NCI-H2107 treated with DMSO at 0.1 percent for 48 hours (cell line): ENCODE results near the gene NDST4.

ENCODE experiments used
- DNase-seq: peaks from one replicate; lab custom pipeline; 2025; ENCODE audit not compliant: unreplicated experiment; lab: John Stamatoyannopoulos, UW

NDST4 gene

DNA sequence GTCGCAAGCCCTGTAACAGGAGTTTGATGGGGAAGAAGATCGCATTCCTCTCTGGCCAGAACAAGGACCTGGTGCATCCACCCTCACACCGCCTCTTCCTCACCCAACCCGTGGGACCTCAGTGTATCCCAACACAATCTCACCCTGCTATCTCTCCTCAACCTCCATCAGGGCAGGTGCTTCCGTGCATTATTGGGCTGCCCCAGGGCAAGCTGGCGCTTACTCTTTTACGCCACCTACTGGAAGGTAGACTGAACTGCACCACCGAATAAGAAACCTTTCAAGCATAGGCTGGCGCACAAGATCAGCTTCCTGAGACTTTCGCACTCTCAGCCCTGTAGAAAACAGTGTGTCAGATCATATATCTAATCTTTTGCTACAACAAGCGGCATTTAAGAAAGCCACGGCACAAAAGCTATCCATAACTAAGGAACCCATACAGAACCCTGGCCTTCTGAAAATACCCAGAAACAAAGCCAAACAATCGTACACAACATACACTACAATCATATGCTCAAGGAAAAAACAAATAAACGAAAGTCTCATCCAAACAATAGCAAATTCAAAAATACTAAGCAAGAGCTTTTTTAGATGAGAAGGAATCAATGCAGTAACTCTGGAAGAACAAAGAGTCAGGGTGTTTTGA is 305.5 kb downstream of the NDST4 start:
- no peak for DNase-seq

DNA sequence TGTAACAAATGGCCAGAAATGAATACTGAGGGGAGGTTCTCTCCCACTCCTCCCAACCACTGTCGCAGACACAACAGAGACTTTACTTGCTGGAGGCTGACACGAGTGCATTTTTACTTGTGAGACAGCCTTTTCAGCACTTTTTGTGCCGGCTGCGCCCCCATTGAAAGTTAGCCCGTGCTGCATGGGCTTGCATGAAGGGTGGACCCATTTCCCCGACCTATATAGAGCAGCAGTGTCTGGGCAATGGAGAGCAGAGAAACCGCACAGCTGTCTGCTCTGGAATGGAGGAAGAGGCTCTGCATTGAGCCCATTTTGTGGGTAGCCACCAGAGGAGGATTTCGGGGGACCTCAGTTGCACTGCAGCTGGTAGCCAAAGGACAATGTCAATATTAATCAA is 306.1 kb downstream of the NDST4 start:
- no peak for DNase-seq

DNA sequence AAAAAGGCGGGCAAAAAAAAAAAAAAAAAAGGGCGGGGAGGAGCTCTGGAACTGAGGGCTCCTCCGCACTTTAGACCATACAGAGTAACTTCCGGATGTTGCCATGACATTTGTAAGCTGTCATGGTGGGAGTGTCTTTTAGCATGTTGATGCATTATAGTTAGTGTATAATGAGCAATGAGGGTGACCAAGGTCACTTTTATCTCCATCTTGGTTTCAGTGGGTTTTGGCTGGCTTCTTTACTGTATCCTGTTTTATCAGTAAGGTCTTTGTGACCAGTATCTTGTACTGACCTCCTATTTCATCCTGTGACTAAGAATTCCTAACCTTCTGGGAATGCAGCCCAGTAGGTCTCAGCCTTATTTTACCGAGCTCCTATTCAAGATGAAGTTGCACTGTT is 321.4 kb downstream of the NDST4 start:
- DNase-seq: no peak

DNA sequence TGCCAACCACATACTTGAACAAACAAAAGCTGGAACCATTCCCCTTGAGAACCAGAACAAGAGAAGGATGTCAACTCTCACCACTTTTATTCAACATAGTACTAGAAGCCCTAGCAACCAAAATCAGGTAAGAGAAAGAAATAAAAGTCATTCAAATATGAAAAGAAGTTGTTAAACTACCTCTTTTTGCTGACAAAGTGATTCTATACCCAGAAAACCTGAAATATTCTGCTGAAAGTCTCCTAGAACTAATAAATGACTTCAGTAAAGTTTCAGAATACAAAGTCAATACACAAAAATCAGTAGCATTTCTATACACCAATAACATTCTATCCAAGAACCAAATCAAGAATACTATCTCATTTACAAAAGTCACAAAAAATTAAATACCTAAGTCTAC is 327.9 kb downstream of the NDST4 start:
- DNase-seq: no peak

DNA sequence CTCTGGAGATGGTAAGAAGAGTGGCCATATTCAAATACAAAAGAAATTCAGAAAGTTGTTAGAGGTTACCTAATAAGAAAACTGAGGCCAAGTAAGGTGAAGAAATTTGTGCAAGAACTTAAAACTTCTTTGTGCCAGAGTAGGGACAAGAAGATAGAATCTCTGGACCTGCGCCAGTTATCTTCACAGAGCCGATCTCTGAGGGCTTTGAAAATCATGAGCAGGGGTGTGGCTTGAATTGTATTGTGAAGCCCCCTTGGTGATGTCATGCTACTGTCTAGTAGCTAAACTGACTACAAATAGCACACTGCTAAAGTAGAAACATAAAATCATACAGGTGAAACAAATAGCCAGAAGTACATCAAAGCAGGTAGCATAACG is 330.2 kb downstream of the NDST4 start:
- DNase-seq: no peak

GRCh38 chr4:114782415-114783214 is 330.8 kb downstream of the NDST4 start:
- no peak for DNase-seq

DNA sequence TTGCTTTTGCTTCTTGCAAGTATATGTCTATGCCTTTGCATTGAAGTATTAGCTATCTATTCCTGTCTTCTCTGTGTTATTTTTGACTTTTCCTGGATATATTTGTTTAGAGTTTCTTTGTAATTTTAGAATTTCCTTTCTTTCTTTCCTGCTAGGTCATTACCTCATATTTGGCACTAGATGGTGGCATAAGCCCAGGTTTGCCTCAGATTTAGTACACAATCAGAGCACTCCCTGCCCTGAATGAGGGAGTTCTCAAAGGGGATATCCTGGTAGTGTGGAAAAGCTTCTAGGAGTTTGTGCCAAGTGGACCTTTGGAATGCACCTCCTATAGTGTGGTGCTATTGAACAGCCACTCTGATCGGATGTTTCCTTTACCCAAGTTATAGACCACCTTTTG is 333.2 kb downstream of the NDST4 start:
- no peak for DNase-seq
